Testis (tissue), 2 donors: ENCODE measurements around the gene PPIB.

Source experiments
- POLR2A ChIP-seq: fragments of 450-650 bp; IDR thresholded peaks from one replicate; pipeline ENCODE4 v1.6.1; 2017; ENCODE audit warnings: antibody characterized with exemption, mild to moderate bottlenecking, moderate library complexity
- TF ChIP-seq, protein P1 (sequence below), 3 experiments: fragments of 450-650 bp in 2 of 3; fragments of 200-600 bp in 1 of 3; sonication (generic) in 1 of 3; IDR thresholded peaks; one replicate each; pipeline ENCODE4 v1.5.1; 2016 to 2019; ENCODE audit warnings: antibody characterized with exemption in 3 of 3, mild to moderate bottlenecking in 2 of 3, moderate library complexity in 1 of 3

DNA sequence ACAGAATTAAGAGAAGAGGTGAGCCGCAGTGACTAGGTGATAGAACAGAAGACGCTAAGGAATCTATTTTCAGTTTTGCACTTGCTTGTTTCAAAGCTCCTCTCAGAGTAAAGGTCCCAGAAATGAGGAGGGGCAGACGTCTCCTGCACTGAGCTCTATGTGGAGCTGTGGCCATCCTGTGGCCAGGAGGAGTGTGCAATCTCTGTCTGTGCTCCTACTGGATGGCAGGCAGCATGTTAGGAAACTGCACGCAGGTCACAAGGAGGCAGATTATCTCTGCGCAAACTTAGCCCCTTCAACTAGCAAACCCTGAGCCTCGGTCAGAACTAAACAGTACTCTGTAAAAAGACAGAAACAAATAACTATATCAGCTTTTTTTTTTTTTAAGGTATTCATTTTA, 31.1 kb upstream of the PPIB start:
- TF ChIP-seq, protein P1, sequence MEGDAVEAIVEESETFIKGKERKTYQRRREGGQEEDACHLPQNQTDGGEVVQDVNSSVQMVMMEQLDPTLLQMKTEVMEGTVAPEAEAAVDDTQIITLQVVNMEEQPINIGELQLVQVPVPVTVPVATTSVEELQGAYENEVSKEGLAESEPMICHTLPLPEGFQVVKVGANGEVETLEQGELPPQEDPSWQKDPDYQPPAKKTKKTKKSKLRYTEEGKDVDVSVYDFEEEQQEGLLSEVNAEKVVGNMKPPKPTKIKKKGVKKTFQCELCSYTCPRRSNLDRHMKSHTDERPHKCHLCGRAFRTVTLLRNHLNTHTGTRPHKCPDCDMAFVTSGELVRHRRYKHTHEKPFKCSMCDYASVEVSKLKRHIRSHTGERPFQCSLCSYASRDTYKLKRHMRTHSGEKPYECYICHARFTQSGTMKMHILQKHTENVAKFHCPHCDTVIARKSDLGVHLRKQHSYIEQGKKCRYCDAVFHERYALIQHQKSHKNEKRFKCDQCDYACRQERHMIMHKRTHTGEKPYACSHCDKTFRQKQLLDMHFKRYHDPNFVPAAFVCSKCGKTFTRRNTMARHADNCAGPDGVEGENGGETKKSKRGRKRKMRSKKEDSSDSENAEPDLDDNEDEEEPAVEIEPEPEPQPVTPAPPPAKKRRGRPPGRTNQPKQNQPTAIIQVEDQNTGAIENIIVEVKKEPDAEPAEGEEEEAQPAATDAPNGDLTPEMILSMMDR (IDR thresholded peaks at IDR 0.05), result no peak
- no peak for TF ChIP-seq POLR2A
